ENCODE measurements around the gene HOPX. TPM values are rescaled to one million over a fixed set of nuclear protein-coding genes. Genes with fewer than 3 reads are reported as not detected.

HOPX gene
- total and polyA plus RNA-seq, 2 of the 4 experiments (the other 2 are of a cell fraction) = 1.3 to 1.7 TPM

DNA sequence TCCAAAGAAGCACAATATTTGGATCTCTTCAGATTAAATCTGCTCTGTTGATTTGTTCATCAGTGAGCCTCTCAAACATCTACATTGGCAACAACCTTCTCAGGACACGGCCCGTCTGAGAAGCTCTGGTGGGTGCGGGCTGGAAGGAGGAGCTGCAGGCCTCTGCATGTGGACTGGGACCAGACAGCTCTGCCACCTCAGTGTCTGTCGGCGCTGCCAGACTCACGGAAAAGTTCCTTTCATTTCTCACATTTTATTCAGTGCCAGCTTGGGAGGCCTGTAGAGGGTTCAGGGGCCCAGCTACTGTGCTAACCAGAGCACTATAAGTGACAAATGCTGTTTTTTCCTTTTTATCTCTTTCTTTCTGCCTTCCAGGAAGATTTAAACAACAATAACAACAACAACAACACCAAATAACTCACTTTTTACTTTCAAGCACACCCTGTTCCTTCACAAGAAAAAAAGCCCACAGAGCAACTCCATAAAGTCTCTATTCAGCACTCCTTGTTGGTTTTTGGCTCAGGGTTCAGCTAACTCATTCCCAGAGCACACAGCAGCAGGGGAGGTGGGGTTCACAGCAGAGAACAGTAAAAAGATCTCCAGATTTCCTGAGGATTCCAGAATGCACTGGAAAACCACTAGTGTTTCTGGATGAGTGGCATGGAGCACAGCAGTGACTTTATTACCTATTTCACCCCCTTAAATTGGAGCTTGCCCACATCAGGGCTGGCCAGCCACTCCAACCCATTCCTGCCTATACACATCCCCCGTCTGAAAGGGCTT, 23.2 kb upstream of the HOPX start (continued):
- TF ChIP-seq BHLHE40 (IDR thresholded peaks at IDR 0.05; ENCODE audit: low read depth, low read length) = no peak

DNA sequence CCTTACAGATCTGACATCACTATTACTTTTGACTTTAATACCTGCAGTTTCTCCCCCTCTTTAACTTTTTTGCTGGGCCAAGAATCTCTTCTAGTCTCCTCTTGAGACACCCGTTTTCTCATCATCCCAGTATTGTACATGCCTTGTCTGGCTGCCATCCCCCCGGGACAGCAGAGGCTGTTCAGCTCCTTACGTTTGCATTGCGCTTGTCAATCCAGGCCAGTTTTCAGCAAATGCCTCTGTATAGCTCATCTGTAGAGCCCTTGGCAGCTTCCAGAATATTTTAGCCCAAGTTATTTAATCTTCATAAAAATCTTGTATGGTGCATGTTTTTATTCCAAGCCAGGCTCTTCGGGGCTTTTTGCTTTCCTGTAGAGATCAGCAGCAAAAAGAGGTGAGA, 22.3 kb upstream of the HOPX start:
- in situ Hi-C loops (cut with MboI; ENCODE audit: low sequenced_read_pairs) (no loop called here), intact Hi-C loops (cut with micrococcal nuclease) (no loop called here), dilution Hi-C loops (cut with HindIII; ENCODE audit: low sequenced_read_pairs, unreplicated experiment) (no loop called here)
- Histone ChIP-seq H3K18ac (ENCODE audit: low read depth, low read length) (no peak overlapping the region), H2AK5ac (ENCODE audit: low read depth, low read length) (no peak overlapping the region), H2BK120ac (ENCODE audit: low read depth, low read length) (no peak overlapping the region), H3K9me3 (ENCODE audit: control insufficient read depth, insufficient read depth, low read length) (peaks cover 3% of the 10 kb centered on the region; the same call in 1 of the 2 replicates), H3K4ac (ENCODE audit: low read depth, low read length) (no peak overlapping the region), H3K14ac (replicated peaks; ENCODE audit: low read depth, low read length) (no peak overlapping the region), H3K79me1 (ENCODE audit: low read depth in 1 of 2, low read length in 2 of 2) (no peaks in the 10 kb centered on the region), H2BK5ac (ENCODE audit: low read depth, low read length, poor library complexity, severe bottlenecking) (no peak overlapping the region), H3K9me1 (ENCODE audit: insufficient read depth, low read length) (no peaks in the 10 kb centered on the region), H4K8ac (ENCODE audit: low read depth in 2 of 2, low read length in 2 of 2) (no peak overlapping the region), H2AFZ (replicated peaks; ENCODE audit: low read length, poor library complexity) (no peak overlapping the region), H3K23ac (ENCODE audit: low read depth, low read length) (no peak overlapping the region), H4K20me1 (ENCODE audit: insufficient read depth, low read length) (no peaks in the 10 kb centered on the region), H2BK20ac (ENCODE audit: low read depth, low read length) (no peak overlapping the region), H3K27me3 (ENCODE audit: control insufficient read depth, insufficient read depth, low read length) (peaks cover 12% of the 10 kb centered on the region), H3K9ac (ENCODE audit: low read depth, low read length) (no peak overlapping the region), H4K91ac (ENCODE audit: insufficient read depth, low read depth, low read length) (no peak overlapping the region), H2AK9ac (replicated peaks; ENCODE audit: low read depth, low read length, poor library complexity) (no peak overlapping the region), H3K4me1 (ENCODE audit: control insufficient read depth, insufficient read depth, low read length) (no peaks in the 10 kb centered on the region), H3K4me2 (ENCODE audit: low read depth, low read length) (no peak overlapping the region), H4K5ac (ENCODE audit: low read depth, low read length) (no peak overlapping the region), H3K56ac (ENCODE audit: extremely low read depth, insufficient read depth, low read length) (no peak overlapping the region), H2BK15ac (ENCODE audit: low read depth, low read length) (no peak overlapping the region), H3K4me3 (ENCODE audit: insufficient read depth, low read depth, low read length) (no peak overlapping the region), H3K36me3 (ENCODE audit: control insufficient read depth, insufficient read depth, low read length) (no peaks in the 10 kb centered on the region), H3K27ac (ENCODE audit: insufficient read depth, low read length) (no peak overlapping the region)
- ATAC-seq (ENCODE audit: low read depth) = no peak
- no TSS peak for BruUV-seq (replicated peaks)
- ChIA-PET POLR2A (ENCODE audit: unreplicated experiment) (no interaction called here), CTCF (interaction anchor here (0.6 kb wide), 1 partner anchor 32 kb away, joined by 4 read pairs; no protein-coding TSS in a partner anchor)
- 70% methylated on average over 3 of the region's 5 CpGs; no CpG with 5 or more reads in 1 of the 2 experiments for WGBS, 2 experiments (ENCODE audit: extremely low coverage in 2 of 2, insufficient read length in 1 of 2)
- no peak for DNase-seq
- TF ChIP-seq CHD1 (IDR thresholded peaks at IDR 0.05; ENCODE audit: low read depth, low read length) (no peak), FOS (IDR thresholded peaks at IDR 0.05; ENCODE audit: low read depth, low read length) (no peak), MAFK (IDR thresholded peaks at IDR 0.05; ENCODE audit: low read depth, low read length) (no peak), SMC3 (IDR thresholded peaks at IDR 0.05; ENCODE audit: low read depth, low read length) (no peak), POLR2A (IDR thresholded peaks at IDR 0.05; ENCODE audit: low read depth, low read length) (no peak), RFX5 (IDR thresholded peaks at IDR 0.05; ENCODE audit: low read depth, low read length) (no peak)
